ENCODE results near the gene MEIS1. TPM values are rescaled to one million over a fixed set of nuclear protein-coding genes. Genes with fewer than 3 reads are reported as not detected.

Gene MEIS1
- total RNA-seq, 1 experiment from 2014 or later = 0.66 TPM

DNA sequence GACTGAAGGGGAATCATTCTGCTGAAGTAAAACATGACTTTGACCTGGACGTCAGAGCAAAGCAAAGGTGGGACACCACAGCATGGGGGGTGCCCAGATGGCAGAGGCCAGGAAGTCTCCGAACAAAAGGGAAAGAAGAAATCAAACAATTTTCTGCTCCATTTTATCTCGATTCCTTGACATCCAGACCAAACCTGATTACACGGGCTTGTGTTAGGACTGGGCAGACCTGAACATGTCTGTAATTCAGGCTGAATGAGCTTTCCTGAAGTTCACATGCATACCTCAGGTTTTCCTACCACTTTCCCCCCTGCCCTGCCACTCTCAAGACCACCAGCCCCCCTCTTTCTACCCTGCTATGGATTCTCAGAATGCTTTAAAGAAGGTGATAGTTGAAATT lies 44.8 kb upstream of the MEIS1 start:
- H3K4me3 Mint-ChIP-seq = peak overlapping the region; percentile 51 to 75; a peak in 3 of 5 replicates
- Histone ChIP-seq H2BK12ac (ENCODE audit: insufficient read length, low read depth, low read length) (no peak overlapping the region), H3K56ac (ENCODE audit: insufficient read length, low read depth, low read length) (no peak overlapping the region), H3K4me2 (ENCODE audit: insufficient read depth, insufficient read length, low read length) (peak overlapping the region; percentile 32), H4K91ac (ENCODE audit: insufficient read length, low read depth, low read length) (no peak overlapping the region), H4K20me1 (ENCODE audit: control insufficient read depth, insufficient read depth, insufficient read length) (no peaks in the 10 kb centered on the region), H2BK5ac (ENCODE audit: insufficient read length, low read length) (no peak overlapping the region), H2AFZ (ENCODE audit: low read length) (no peak overlapping the region), H3K23me2 (ENCODE audit: insufficient read length, low read depth, low read length, poor library complexity, severe bottlenecking) (no peaks in the 10 kb centered on the region), H4K5ac (ENCODE audit: insufficient read length, low read depth, low read length) (no peak overlapping the region), H2BK20ac (ENCODE audit: low read depth, low read length, poor library complexity, severe bottlenecking) (no peak overlapping the region), H3K27ac (ENCODE audit: insufficient read length, low read depth, low read length) (no peak overlapping the region), H3K79me1 (ENCODE audit: insufficient read depth, low read depth, low read length, poor library complexity, severe bottlenecking) (no peaks in the 10 kb centered on the region), H2BK15ac (ENCODE audit: low read depth, low read length) (no peak overlapping the region), H3K79me2 (ENCODE audit: insufficient read depth, low read length) (no peaks in the 10 kb centered on the region), H3K4ac (ENCODE audit: low read depth, low read length) (no peak overlapping the region), H3K9me3 (ENCODE audit: control insufficient read depth, low read depth, low read length) (no peaks in the 10 kb centered on the region), H3K4me1 (ENCODE audit: insufficient read depth, low read length) (peaks cover 4% of the 10 kb centered on the region), H3K23ac (ENCODE audit: insufficient read length, low read depth, low read length) (no peak overlapping the region), H2AK5ac (ENCODE audit: insufficient read length, low read length) (no peak overlapping the region), H3K27me3 (ENCODE audit: insufficient read depth, low read length) (no peaks in the 10 kb centered on the region), H3K9ac (ENCODE audit: extremely low read depth, insufficient read length, low read length) (no peak overlapping the region), H3T11ph (ENCODE audit: low read length) (no peak overlapping the region), H3K14ac (ENCODE audit: insufficient read depth, low read length) (no peak overlapping the region), H3K18ac (ENCODE audit: insufficient read length, low read depth, low read length) (no peak overlapping the region), H4K8ac (replicated peaks; ENCODE audit: insufficient read length, low read depth, low read length) (no peak overlapping the region), H2BK120ac (ENCODE audit: low read depth, low read length, poor library complexity, severe bottlenecking) (no peak overlapping the region)
- TF ChIP-seq, protein P1, sequence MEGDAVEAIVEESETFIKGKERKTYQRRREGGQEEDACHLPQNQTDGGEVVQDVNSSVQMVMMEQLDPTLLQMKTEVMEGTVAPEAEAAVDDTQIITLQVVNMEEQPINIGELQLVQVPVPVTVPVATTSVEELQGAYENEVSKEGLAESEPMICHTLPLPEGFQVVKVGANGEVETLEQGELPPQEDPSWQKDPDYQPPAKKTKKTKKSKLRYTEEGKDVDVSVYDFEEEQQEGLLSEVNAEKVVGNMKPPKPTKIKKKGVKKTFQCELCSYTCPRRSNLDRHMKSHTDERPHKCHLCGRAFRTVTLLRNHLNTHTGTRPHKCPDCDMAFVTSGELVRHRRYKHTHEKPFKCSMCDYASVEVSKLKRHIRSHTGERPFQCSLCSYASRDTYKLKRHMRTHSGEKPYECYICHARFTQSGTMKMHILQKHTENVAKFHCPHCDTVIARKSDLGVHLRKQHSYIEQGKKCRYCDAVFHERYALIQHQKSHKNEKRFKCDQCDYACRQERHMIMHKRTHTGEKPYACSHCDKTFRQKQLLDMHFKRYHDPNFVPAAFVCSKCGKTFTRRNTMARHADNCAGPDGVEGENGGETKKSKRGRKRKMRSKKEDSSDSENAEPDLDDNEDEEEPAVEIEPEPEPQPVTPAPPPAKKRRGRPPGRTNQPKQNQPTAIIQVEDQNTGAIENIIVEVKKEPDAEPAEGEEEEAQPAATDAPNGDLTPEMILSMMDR (conservative IDR thresholded peaks at IDR 0.05) = no peak
- H3K9me3 Mint-ChIP-seq = peaks cover 7 to 12% of the 10 kb centered on the region in 2 experiments; a peak in 4 of 5 replicates
- no peak for DNase-seq
- peak overlapping the region in 1 of 3 experiments; percentile 70; a peak in 1 of 7 replicates for H3K27ac Mint-ChIP-seq
- peaks cover 3 to 20% (median 10%) of the 10 kb centered on the region in 3 experiments; a peak in 6 of 7 replicates for H3K36me3 Mint-ChIP-seq (ENCODE audit: insufficient read depth in 1 of 3, low read depth in 3 of 3)
- no CpG with 5 or more reads among the region's 4 CpGs for WGBS (ENCODE audit: extremely low coverage, insufficient read length, low lambda C conversion rate)
- no peaks in the 10 kb centered on the region; the same call in 1 of the 2 replicates for H3K27me3 Mint-ChIP-seq (ENCODE audit: low read depth)
- H3K4me1 Mint-ChIP-seq = peaks cover 21 to 25% of the 10 kb centered on the region in 2 experiments

Measured in H9 (cell line).